Ishikawa (cell line): ENCODE results near the gene SDK1.

Experiments
- CEBPB ChIP-seq: IDR thresholded peaks from 2 replicates; pipeline ENCODE4 v1.6.1; 2012
- CREB1 ChIP-seq: IDR thresholded peaks from 2 replicates; pipeline ENCODE4 v1.6.1; 2012; ENCODE audit warnings: low read depth
- EGR1 ChIP-seq: IDR thresholded peaks from 2 replicates; pipeline ENCODE4 v1.6.1; 2012
- EP300 ChIP-seq: IDR thresholded peaks from 2 replicates; pipeline ENCODE4 v1.6.1; 2012; ENCODE audit warnings: borderline replicate concordance
- FOXM1 ChIP-seq: IDR thresholded peaks from 2 replicates; pipeline ENCODE4 v1.6.1; 2012; ENCODE audit warnings: low read depth, borderline replicate concordance
- MAX ChIP-seq: IDR thresholded peaks from 2 replicates; pipeline ENCODE4 v1.6.1; 2012
- NFIC ChIP-seq: IDR thresholded peaks from 2 replicates; pipeline ENCODE4 v1.6.1; 2012
- RAD21 ChIP-seq: IDR thresholded peaks from 2 replicates; pipeline ENCODE4 v1.6.1; 2012; ENCODE audit warnings: low read depth
- TAF1 ChIP-seq: IDR thresholded peaks from 2 replicates; pipeline ENCODE4 v1.6.1; 2012; ENCODE audit warnings: low read depth, mild to moderate bottlenecking
- TCF12 ChIP-seq: IDR thresholded peaks from 2 replicates; pipeline ENCODE4 v1.6.1; 2012; ENCODE audit warnings: low read depth
- TEAD4 ChIP-seq: IDR thresholded peaks from 2 replicates; pipeline ENCODE4 v1.6.1; 2012
- USF1 ChIP-seq: IDR thresholded peaks from 2 replicates; pipeline ENCODE4 v1.6.1; 2012
- YY1 ChIP-seq: IDR thresholded peaks from 2 replicates; pipeline ENCODE4 v1.6.1; 2012; ENCODE audit warnings: low read depth
- ZBTB7A ChIP-seq: IDR thresholded peaks from 2 replicates; pipeline ENCODE4 v1.6.1; 2012; ENCODE audit warnings: low read depth
- TF ChIP-seq, protein P1 (sequence below): IDR thresholded peaks from 2 replicates; pipeline ENCODE4 v1.6.1; 2012; ENCODE audit warnings: low read depth, mild to moderate bottlenecking

SDK1 gene

GRCh38 chr7:3378390-3379150 is 77.5 kb downstream of the SDK1 start:
- TF ChIP-seq USF1 (no peak), EP300 (no peak), NFIC (no peak), CREB1 (no peak), TEAD4 (no peak), TAF1 (no peak), ZBTB7A (no peak), TCF12 (no peak), RAD21 (no peak), FOXM1 (no peak), CEBPB (no peak)
- TF ChIP-seq, protein P1, sequence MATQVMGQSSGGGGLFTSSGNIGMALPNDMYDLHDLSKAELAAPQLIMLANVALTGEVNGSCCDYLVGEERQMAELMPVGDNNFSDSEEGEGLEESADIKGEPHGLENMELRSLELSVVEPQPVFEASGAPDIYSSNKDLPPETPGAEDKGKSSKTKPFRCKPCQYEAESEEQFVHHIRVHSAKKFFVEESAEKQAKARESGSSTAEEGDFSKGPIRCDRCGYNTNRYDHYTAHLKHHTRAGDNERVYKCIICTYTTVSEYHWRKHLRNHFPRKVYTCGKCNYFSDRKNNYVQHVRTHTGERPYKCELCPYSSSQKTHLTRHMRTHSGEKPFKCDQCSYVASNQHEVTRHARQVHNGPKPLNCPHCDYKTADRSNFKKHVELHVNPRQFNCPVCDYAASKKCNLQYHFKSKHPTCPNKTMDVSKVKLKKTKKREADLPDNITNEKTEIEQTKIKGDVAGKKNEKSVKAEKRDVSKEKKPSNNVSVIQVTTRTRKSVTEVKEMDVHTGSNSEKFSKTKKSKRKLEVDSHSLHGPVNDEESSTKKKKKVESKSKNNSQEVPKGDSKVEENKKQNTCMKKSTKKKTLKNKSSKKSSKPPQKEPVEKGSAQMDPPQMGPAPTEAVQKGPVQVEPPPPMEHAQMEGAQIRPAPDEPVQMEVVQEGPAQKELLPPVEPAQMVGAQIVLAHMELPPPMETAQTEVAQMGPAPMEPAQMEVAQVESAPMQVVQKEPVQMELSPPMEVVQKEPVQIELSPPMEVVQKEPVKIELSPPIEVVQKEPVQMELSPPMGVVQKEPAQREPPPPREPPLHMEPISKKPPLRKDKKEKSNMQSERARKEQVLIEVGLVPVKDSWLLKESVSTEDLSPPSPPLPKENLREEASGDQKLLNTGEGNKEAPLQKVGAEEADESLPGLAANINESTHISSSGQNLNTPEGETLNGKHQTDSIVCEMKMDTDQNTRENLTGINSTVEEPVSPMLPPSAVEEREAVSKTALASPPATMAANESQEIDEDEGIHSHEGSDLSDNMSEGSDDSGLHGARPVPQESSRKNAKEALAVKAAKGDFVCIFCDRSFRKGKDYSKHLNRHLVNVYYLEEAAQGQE: no peak

DNA sequence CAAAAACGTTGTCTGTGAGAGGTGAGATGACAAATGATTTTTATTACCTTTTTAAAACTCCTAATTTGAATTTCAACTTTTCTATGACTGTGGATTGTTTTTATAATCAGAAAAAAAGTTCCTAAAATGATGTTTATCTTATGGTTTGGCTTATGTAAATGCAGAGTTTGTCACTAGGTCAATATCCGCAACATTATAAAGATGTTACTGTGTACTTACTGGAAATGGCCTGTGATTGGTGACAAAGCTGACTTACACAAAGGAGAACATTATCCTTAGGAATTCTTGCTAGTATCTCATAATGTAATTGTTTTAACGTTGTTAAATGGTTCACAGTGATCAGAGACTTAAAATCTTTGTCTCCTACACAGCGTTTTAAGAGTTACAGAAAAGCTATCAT is 79.0 kb downstream of the SDK1 start:
- TF ChIP-seq EGR1 (no peak), YY1 (no peak)

DNA sequence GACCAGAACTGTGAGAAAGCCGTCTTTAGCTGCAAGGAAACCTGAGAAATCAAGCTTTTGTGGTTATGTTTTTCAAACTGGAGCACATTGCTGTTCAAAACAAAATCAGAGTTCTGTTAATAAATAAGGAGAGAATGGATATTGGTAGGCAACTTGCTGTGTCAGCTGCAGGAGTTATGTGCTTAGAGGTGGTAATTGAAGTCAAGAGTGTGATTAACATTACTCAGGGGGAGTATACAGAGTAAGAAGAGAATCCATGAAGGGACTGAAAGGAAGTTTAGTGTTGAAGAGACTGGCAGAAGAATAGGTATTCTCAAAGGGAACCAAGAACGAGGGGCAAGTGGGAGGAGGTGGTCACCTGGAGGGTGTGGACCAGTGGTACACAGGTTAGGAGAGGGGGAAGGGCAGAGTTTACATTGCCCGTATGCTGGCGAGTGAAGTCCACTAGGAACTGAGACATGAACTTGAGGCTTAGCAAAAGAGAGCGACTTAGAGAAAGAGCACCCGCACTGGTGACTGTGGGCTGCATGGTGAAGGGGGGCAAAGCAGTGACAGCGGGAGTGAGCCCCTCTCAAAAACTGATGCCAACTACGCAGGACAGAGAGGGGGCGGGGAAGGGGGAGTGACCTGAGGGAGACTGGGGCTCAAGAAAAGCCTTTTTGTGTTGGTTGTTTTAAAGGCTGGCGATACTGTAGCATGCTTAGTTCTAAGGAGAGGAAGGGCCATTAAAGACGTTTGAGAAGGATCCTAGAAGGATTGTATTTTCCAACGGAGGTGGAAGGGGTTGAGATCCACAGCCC is 80.0 kb downstream of the SDK1 start:
- TF ChIP-seq RAD21 (no peak), TCF12 (no peak), EGR1 (no peak), MAX (no peak), FOXM1 (no peak), YY1 (no peak), TAF1 (no peak), ZBTB7A (no peak), TEAD4 (no peak), USF1 (no peak), EP300 (no peak), NFIC (no peak), CEBPB (no peak)
- TF ChIP-seq, protein P1: no peak

GRCh38 chr7:3386423-3387190 is 85.6 kb downstream of the SDK1 start:
- TF ChIP-seq YY1 (no peak), CREB1 (no peak), MAX (no peak), TEAD4 (no peak), TCF12 (no peak), RAD21 (no peak)

- TF ChIP-seq CEBPB (no peak), USF1 (no peak), NFIC (no peak), CREB1 (no peak), EGR1 (no peak), RAD21 (no peak), EP300 (no peak), ZBTB7A (no peak), YY1 (no peak), TCF12 (no peak), MAX (no peak), FOXM1 (no peak)
Observed at GRCh38 chr7:3393862-3394261, 92.8 kb downstream of the SDK1 start.
